H9 (cell line): Measurements from ENCODE around the gene SLC22A3. TPM values are rescaled to one million over a fixed set of nuclear protein-coding genes. Genes with fewer than 3 reads are reported as not detected.

Source experiments
- DNase-seq: peaks from one replicate; pipeline ENCODE4 v3.0.0-alpha.2; 2017
- H2AFZ ChIP-seq: one replicate; pipeline ENCODE4 v1.6.1; 2013; ENCODE audit warnings: mild to moderate bottlenecking, low read length, control low read depth, moderate library complexity
- H2AK5ac ChIP-seq: 2 replicates; pipeline ENCODE4 v1.6.1; 2013; ENCODE audit warnings: low read length, control low read depth, mixed read lengths; ENCODE audit not compliant: insufficient read length
- H2BK120ac ChIP-seq: one replicate; pipeline ENCODE4 v1.6.1; 2013; ENCODE audit warnings: low read depth, mild to moderate bottlenecking, low read length, control low read depth, inconsistent platforms; ENCODE audit not compliant: poor library complexity, severe bottlenecking
- H2BK12ac ChIP-seq: 2 replicates; pipeline ENCODE4 v1.6.1; 2013; ENCODE audit warnings: low read length, control low read depth, mixed read lengths, low read depth; ENCODE audit not compliant: insufficient read length
- H2BK15ac ChIP-seq: 2 replicates; pipeline ENCODE4 v1.6.1; 2013; ENCODE audit warnings: low read depth, low read length, control low read depth
- H2BK20ac ChIP-seq: one replicate; pipeline ENCODE4 v1.6.1; 2013; ENCODE audit warnings: low read depth, mild to moderate bottlenecking, low read length, control low read depth, inconsistent platforms; ENCODE audit not compliant: poor library complexity, severe bottlenecking
- H2BK5ac ChIP-seq: 2 replicates; pipeline ENCODE4 v1.6.1; 2013; ENCODE audit warnings: low read length, control low read depth, mixed read lengths; ENCODE audit not compliant: insufficient read length
- H3K14ac ChIP-seq: 2 replicates; pipeline ENCODE4 v1.6.1; 2013; ENCODE audit warnings: low read length, control low read depth; ENCODE audit not compliant: insufficient read depth
- H3K18ac ChIP-seq: 2 replicates; pipeline ENCODE4 v1.6.1; 2013; ENCODE audit warnings: low read depth, mild to moderate bottlenecking, mixed read lengths, low read length, control low read depth; ENCODE audit not compliant: insufficient read length
- H3K23ac ChIP-seq: 2 replicates; pipeline ENCODE4 v1.6.1; 2013; ENCODE audit warnings: low read length, control low read depth, mixed read lengths, low read depth; ENCODE audit not compliant: insufficient read length
- H3K23me2 ChIP-seq: 2 replicates; pipeline ENCODE4 v1.6.1; 2013; ENCODE audit warnings: low read depth, mild to moderate bottlenecking, mixed read lengths, low read length, control low read depth; ENCODE audit not compliant: insufficient read length, poor library complexity, severe bottlenecking
- H3K27ac ChIP-seq: 2 replicates; pipeline ENCODE4 v1.5.1; 2013; ENCODE audit warnings: low read length, control low read depth, mixed read lengths, low read depth; ENCODE audit not compliant: insufficient read length
- H3K27me3 ChIP-seq: 2 replicates; pipeline ENCODE4 v1.6.1; 2013; ENCODE audit warnings: low read length, control low read depth, inconsistent platforms; ENCODE audit not compliant: insufficient read depth
- H3K4ac ChIP-seq: 2 replicates; pipeline ENCODE4 v1.6.1; 2013; ENCODE audit warnings: low read depth, mild to moderate bottlenecking, control low read depth, inconsistent platforms, low read length, moderate library complexity
- H3K4me1 ChIP-seq: 2 replicates; pipeline ENCODE4 v1.6.1; 2013; ENCODE audit warnings: low read length, control low read depth, inconsistent platforms; ENCODE audit not compliant: insufficient read depth
- H3K4me2 ChIP-seq: 2 replicates; pipeline ENCODE4 v1.6.1; 2013; ENCODE audit warnings: low read length, control low read depth, mixed read lengths; ENCODE audit not compliant: insufficient read length, insufficient read depth
- H3K56ac ChIP-seq: 2 replicates; pipeline ENCODE4 v1.6.1; 2013; ENCODE audit warnings: low read depth, mild to moderate bottlenecking, mixed read lengths, low read length, control low read depth; ENCODE audit not compliant: insufficient read length
- H3K79me1 ChIP-seq: 2 replicates; pipeline ENCODE4 v1.6.1; 2013; ENCODE audit warnings: low read depth, mild to moderate bottlenecking, moderate library complexity, low read length, control low read depth, inconsistent platforms; ENCODE audit not compliant: insufficient read depth, poor library complexity, severe bottlenecking
- H3K79me2 ChIP-seq: 2 replicates; pipeline ENCODE4 v1.6.1; 2013; ENCODE audit warnings: low read length, control low read depth, inconsistent platforms; ENCODE audit not compliant: insufficient read depth
- H3K9ac ChIP-seq: 2 replicates; pipeline ENCODE4 v1.6.1; 2013; ENCODE audit warnings: low read length, control low read depth, mixed read lengths; ENCODE audit not compliant: insufficient read length; ENCODE audit errors: extremely low read depth
- H3K9me3 ChIP-seq: one replicate; pipeline ENCODE4 v1.6.1; 2013; ENCODE audit warnings: low read depth, low read length, inconsistent platforms; ENCODE audit not compliant: control insufficient read depth
- H3T11ph ChIP-seq: one replicate; pipeline ENCODE4 v1.6.1; 2013; ENCODE audit warnings: mild to moderate bottlenecking, low read length, control low read depth, inconsistent platforms
- H4K20me1 ChIP-seq: one replicate; pipeline ENCODE4 v1.6.1; 2013; ENCODE audit not compliant: control insufficient read depth, insufficient read length, insufficient read depth
- H4K5ac ChIP-seq: 2 replicates; pipeline ENCODE4 v1.6.1; 2013; ENCODE audit warnings: low read depth, mild to moderate bottlenecking, mixed read lengths, low read length, control low read depth; ENCODE audit not compliant: insufficient read length
- H4K8ac ChIP-seq: replicated peaks from 2 replicates; pipeline ENCODE4 v1.6.1; 2013; ENCODE audit warnings: low read length, control low read depth, mixed read lengths, low read depth; ENCODE audit not compliant: insufficient read length
- H4K91ac ChIP-seq: 2 replicates; pipeline ENCODE4 v1.6.1; 2013; ENCODE audit warnings: low read depth, mild to moderate bottlenecking, moderate library complexity, mixed read lengths, low read length, control low read depth; ENCODE audit not compliant: insufficient read length
- H3K27ac Mint-ChIP-seq, 3 experiments: 2 replicates in 2 of 3; 3 replicates in 1 of 3; pipeline ENCODE4 v1.8.0; 2020 to 2021; ENCODE audit warnings: mixed read lengths in 3 of 3, mild to moderate bottlenecking in 1 of 3, moderate library complexity in 1 of 3
- H3K27me3 Mint-ChIP-seq: 2 replicates; pipeline ENCODE4 v1.8.0; 2021; ENCODE audit warnings: low read depth, mild to moderate bottlenecking, moderate library complexity, mixed read lengths
- H3K36me3 Mint-ChIP-seq, 3 experiments: 2 replicates in 2 of 3; 3 replicates in 1 of 3; pipeline ENCODE4 v1.8.0; 2020 to 2021; ENCODE audit warnings: low read depth in 3 of 3, mixed read lengths in 3 of 3; ENCODE audit not compliant: insufficient read depth in 1 of 3
- H3K4me1 Mint-ChIP-seq, 2 experiments: 2 replicates each; pipeline ENCODE4 v1.8.0; 2020; ENCODE audit warnings: mixed read lengths in 2 of 2
- H3K4me3 Mint-ChIP-seq, 2 experiments: 2 replicates in 1 of 2; 3 replicates in 1 of 2; pipeline ENCODE4 v1.8.0; 2020 to 2021; ENCODE audit warnings: mild to moderate bottlenecking in 2 of 2, mixed read lengths in 2 of 2, moderate library complexity in 1 of 2
- H3K9me3 Mint-ChIP-seq, 2 experiments: 2 replicates in 1 of 2; 3 replicates in 1 of 2; pipeline ENCODE4 v1.8.0; 2020; ENCODE audit warnings: mild to moderate bottlenecking in 2 of 2, mixed read lengths in 2 of 2, moderate library complexity in 1 of 2
- WGBS: extraction: QIAGEN DNeasy Blood & Tissue Kit; methylation state at CpG from one replicate; pipeline ENCODE4 v1.1.7; 2013; ENCODE audit warnings: missing lambda C conversion rate, low lambda C conversion rate, mixed read lengths; ENCODE audit not compliant: insufficient read length; ENCODE audit errors: extremely low coverage; 5-methylcytosine and 5-hydroxymethylcytosine counted together
- total RNA-seq: library from RNA; stranded (reverse); gene quantifications from 2 replicates; pipeline ENCODE4 v1.2.1, GENCODE V29; 2021
- TF ChIP-seq, protein P1 (sequence below): fragments of 200-600 bp; sonication (generic); conservative IDR thresholded peaks from 3 replicates; pipeline ENCODE4 v1.8.0; 2021; ENCODE audit warnings: antibody characterized with exemption, mild to moderate bottlenecking

SLC22A3 gene
- total RNA-seq, 1 experiment from 2014 or later, result 2.7 TPM

DNA sequence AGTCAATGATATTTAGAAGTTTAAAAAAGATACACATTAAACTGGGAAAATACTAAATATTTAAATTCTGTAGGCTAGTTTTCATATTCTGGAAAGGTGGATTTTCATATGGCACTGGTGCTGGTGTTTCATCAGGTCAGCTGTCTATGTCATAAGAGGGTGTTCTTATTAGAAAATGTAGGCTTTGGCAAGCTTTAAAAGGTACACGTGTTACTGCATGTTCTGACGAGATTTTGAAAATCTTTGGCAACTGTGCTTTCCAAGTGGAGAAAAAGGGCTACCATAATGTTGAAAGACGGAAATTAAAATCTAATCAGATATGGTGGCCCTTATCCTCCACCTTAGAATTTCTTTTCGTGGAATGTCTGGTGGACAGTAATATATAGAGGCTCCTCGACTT is 30.0 kb downstream of the SLC22A3 start:
- Histone ChIP-seq H3K79me1 (no peaks in the 10 kb centered on the region), H3K9me3 (peaks cover 6% of the 10 kb centered on the region), H3K9ac (no peak overlapping the region), H3K4me2 (no peak overlapping the region), H2BK20ac (no peak overlapping the region), H4K5ac (no peak overlapping the region), H3K14ac (no peak overlapping the region), H3K4me1 (no peaks in the 10 kb centered on the region), H3K23ac (no peak overlapping the region), H3K4ac (no peak overlapping the region), H2BK12ac (no peak overlapping the region), H2BK5ac (no peak overlapping the region), H3K27me3 (no peaks in the 10 kb centered on the region; the same call in 1 of the 2 replicates), H2AK5ac (no peak overlapping the region), H3K56ac (no peak overlapping the region), H2AFZ (no peak overlapping the region), H2BK15ac (no peak overlapping the region), H4K91ac (no peak overlapping the region), H3T11ph (no peak overlapping the region), H4K20me1 (no peaks in the 10 kb centered on the region), H4K8ac (no peak overlapping the region), H3K27ac (no peak overlapping the region), H3K79me2 (no peaks in the 10 kb centered on the region), H2BK120ac (no peak overlapping the region), H3K23me2 (no peaks in the 10 kb centered on the region), H3K18ac (no peak overlapping the region)
- WGBS, result no CpG with 5 or more reads among the region's 5 CpGs
- Mint-ChIP-seq H3K27me3 (peaks cover 1% of the 10 kb centered on the region), H3K4me1 (peaks cover 0 to 2% of the 10 kb centered on the region in 2 experiments; a peak in 2 of 4 replicates), H3K27ac (no peak overlapping the region), H3K36me3 (peaks cover 0 to 5% (median 0%) of the 10 kb centered on the region in 3 experiments; a peak in 3 of 7 replicates), H3K4me3 (no peak overlapping the region), H3K9me3 (peaks cover 5 to 10% of the 10 kb centered on the region in 2 experiments; a peak in 4 of 5 replicates)
- TF ChIP-seq, protein P1, sequence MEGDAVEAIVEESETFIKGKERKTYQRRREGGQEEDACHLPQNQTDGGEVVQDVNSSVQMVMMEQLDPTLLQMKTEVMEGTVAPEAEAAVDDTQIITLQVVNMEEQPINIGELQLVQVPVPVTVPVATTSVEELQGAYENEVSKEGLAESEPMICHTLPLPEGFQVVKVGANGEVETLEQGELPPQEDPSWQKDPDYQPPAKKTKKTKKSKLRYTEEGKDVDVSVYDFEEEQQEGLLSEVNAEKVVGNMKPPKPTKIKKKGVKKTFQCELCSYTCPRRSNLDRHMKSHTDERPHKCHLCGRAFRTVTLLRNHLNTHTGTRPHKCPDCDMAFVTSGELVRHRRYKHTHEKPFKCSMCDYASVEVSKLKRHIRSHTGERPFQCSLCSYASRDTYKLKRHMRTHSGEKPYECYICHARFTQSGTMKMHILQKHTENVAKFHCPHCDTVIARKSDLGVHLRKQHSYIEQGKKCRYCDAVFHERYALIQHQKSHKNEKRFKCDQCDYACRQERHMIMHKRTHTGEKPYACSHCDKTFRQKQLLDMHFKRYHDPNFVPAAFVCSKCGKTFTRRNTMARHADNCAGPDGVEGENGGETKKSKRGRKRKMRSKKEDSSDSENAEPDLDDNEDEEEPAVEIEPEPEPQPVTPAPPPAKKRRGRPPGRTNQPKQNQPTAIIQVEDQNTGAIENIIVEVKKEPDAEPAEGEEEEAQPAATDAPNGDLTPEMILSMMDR, result no peak
- DNase-seq, result no peak
